SKM-1 (cell line): ENCODE data around the gene KCNJ5.
A peak's percentile ranks its signal among the peaks of the same experiment; 100 is the strongest.

Experiments used
- DNase-seq: peaks from one replicate; lab custom pipeline; 2025; ENCODE audit not compliant: unreplicated experiment; lab: John Stamatoyannopoulos, UW

Gene KCNJ5

DNA sequence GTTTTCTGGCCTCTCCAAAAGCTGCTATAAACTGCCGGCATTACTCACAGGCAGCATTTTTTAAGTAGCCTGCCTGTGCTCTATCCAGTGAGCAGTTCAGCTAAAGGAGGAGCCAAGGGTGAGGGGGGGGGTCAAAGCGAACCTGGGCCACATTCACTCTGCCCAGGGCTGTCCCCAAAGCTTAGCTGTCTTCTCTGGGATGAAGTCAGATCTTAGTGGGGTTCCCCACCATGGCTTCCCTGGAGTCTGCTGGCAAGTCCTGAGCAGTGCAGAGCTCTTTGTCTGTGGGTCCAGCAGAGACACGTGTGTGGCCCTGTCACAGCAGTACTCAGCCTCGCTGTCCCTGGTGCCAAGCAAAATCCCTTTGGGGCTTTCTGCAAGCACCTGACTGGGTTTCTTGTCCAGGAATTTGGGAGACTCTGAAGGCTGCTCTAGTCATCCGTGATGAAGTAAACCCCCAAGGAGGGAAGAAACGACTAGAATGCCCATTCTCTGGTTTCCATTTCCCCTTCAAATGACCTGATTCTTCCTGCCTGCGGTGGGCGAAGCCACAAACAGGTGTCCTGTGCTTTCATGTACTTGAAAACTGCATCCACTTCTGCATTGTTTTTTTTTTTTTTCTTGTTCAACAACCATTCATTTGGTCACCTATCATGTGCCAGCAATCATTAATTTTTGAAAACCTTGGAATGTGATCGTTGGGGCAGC, 2.6 kb downstream of the KCNJ5 start:
- no peak for DNase-seq

DNA sequence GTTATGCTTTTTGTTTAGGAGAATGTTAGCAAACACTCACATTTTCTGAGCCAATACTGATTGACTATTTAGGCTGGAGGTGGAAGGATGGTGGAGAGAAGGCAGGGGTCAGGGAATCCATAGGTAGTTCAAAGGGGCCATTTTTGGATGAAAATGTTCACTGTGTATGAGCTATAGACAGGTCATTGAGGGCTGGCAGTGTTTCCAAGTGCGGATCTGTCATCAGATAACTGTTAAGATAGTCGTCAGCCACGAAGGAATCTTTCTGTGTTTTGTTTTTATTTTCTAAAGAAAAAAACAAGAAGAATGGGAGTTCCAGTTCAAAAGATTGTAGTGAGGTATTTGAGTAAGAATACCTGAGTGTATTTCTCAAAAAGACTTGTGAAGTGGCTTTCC, 3.1 kb downstream of the KCNJ5 start:
- no peak for DNase-seq

DNA sequence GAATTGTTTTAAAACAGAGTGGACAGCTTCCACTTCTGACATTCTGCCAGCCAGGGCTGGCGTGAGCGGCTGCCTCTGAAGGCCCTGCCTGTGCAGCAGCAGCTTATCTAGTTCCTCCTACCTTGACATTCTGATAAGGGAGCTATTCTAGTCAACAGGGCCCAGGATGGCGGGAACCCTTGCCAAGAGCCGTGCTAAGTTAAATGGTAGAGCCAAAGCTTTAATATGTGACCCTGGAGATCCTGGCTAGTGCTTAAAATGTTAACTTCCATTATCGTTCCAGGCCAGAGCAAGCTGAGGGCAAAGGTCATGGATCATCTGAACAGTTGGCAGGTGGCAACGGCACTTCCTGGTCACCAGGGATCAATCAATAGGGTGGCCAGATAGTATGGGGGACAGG, 3.5 kb downstream of the KCNJ5 start:
- no peak for DNase-seq

DNA sequence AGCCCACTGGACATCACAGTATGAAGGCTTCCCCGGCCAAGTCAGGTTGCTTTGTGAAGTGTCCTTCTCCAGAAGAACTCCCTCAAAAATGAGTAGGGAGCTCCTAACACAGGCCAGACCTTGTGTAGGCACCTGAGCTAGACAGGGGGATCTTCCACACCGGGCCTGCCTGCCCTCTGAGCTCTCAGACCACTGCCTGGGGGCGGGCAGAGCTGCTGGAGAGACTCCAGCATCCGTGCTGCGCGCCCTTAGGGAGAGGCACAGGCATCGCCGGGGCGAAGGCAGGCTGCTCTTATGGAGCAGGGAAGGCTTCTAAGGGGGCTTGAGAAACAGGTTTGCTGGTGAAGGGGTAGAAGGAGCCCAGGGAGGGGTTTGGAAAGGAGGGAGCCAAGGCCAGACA, 4.4 kb downstream of the KCNJ5 start:
- DNase-seq = no peak

DNA sequence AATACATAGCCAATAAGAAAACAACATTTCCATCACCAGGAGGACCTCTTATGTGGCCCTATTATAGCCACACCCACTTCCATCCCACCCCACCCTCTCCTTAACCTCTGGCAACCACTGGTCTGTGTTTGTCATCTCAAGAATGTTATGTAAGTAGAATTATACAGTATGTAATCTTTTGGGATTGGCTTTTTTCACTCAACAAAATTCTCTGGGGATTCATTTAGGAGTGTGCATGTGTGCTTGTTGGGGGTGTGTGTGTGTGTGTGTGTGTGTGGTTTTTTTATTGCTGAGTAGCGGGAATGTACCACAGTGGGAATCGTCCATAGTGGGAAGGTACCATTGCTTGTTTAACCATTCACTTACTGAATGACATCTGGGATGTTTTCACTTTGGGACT, 5.2 kb downstream of the KCNJ5 start:
- no peak for DNase-seq

DNA sequence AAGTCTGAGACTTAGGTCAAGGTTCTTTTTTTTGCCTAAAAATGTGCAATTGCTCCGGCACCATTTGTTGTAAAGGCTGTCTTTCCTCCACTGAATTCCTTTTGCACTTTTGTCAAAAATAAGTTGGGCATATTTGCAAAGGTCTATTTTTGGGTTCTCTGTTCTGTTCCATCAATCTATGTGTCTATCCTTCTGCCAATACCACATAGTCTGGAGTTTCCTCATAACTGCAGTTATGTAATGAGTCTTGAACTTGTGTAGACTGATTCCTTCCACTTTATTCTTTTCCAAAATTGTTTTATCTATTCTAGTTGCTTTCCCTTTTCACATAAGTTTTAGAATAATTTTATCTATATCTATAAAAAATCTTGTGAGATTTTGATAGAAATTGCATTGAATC, 6.7 kb downstream of the KCNJ5 start:
- DNase-seq = no peak

DNA sequence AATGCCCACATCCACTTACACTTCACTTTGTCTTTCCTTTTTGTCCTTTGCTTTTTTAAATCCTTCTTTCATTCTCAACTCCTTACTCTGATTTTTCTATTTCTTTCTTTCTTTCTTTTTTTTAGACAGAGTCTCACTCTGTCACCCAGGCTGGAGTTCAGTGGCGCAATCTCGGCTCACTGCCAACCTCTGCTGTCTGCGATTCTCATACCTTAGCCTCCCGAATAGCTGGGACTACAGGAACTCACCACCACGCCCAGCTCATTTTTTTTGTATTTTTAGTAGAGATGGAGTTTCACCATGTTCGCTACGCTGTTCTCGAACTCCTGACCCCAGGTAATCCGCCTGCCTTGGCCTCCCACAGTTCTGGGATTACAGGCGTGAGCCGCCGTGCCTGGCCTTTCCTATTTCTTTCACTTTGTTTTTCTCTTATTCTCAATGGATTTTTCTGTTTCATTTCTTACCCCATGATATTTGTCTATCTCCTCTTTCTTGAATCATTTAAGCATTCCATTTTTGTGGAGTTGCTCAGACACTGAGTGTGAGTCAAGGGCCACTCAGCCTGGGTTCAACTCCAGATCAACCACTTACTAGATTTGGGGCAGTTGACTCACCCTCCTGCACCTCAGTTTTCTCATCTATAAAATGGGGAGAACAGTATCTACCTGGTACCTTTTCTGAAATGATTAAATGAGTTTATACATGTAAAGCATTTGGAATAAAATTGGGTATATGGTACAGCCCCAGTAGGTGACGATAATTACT, 7.6 kb downstream of the KCNJ5 start:
- no peak for DNase-seq

DNA sequence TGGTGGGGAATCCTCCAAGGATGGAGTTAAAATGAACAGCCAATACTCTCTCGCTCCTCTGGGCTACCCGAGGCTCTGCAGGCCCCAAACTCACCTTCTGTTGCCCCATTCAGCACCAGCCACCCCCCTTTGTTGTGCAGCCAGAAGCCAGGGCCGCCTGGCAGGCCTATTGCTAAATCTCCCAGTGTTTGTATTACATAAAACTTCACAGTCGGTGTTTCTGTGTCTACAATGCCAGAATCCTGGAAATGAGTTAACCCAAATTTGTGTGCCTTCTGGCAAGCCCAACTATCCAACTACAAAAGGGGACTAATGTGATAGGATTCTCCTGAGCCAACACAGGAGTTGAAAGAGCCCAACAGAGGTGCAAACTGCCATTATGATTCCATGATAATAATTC, 9.3 kb downstream of the KCNJ5 start:
- no peak for DNase-seq

DNA sequence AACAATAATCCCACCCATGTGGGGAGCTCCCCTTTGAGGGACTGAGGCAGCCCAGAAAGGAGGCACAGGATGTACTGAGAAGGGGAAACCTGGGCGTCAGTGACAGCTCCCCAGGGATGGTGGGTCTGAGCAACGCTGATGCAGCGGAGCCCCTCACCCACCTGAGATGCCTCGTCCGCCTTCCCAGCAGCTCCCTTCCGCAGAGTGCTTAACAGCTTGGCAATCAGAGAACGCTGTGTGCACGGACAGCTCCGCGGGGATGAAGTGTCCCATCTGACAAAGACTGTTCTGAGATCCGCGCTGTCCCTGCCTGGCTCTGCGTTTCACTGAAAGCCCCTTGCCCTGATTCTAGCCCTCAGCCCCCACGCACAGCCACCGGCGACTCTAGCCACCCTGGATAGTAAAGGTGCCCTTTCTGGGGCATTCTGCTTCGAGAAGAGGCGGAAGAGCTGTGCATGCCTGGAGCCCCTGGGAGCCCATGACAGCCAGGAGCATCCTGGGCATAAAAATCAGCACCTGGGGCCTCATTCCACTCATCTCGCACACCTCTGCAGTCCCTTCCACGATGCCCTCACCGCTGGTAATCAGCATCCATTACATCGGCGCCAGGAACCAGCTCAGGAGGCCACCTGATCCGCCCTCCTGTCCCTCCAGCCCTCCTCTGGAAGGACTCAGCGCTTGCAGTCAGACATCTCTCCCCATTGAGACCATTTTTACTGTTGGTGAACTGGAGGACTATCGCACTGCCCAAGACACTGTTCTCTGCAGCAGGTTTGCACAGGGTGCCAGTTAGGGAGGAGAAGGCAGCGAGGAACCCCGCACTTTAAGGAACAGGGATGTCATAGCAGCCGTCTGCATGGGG, 10.7 kb downstream of the KCNJ5 start:
- DNase-seq = no peak

DNA sequence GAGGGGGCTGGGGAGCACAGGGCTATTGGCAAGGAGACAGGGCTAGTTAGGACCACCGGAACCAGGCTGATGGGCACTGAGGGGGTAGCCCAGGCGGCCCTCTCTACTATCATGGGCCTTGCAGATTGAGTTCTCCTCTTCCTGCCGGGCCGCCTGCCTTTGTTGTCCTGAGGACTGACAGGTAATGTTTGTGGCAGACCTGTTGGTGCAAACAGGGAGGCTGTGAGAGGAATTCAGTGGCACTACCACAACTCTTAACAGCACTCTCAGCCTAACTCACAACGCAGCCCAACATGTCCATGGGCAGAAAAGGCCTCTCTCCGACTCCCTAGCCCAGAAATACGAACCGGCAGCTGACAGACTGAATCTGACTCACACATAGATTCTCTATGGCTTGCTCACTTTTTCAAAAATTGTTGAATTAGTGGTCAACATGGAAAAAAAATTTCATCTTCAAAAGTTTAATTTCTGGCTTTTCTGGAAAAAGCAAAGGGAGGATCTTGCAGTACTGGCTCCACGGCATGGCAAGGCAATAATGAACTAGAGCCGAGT, 11.4 kb downstream of the KCNJ5 start:
- DNase-seq = no peak

DNA sequence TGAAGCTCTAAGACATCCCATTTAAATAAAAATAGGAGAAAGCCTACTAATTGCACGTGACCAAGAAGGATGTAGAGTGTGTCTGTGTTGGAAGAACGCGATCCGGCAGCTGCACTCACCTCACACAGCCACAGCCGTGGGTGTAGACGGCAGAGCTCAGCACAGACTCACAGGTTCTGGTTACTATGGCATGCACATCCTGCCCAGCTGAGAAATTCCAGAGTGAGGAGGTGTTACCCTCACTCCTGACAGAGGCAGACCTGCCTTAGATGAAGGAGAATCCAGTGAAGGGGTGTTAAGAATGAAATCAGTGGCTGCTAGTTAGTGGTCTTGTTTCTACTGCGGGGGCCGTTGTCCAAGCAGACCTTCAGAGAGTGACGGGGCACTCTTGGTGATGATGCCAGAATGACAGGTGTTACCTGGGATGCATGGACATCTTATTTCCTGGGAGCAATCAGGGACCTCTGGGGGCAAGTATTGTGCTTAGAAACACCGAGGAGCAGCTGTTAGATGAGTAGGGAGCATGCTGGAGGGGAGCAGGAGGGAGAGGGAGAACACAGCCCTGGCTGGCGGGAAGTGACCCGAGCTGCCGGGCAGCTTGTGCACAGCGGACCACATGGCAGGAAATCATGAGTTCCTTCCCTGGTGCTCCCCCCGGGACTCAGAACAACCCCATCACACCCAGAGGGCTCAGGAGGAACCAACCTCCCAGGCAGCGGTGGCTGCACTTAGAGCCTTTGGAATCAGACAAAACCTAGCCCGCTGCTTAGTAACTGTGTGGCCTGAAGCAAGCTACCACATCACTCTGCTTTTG, 12.3 kb downstream of the KCNJ5 start:
- DNase-seq = no peak

DNA sequence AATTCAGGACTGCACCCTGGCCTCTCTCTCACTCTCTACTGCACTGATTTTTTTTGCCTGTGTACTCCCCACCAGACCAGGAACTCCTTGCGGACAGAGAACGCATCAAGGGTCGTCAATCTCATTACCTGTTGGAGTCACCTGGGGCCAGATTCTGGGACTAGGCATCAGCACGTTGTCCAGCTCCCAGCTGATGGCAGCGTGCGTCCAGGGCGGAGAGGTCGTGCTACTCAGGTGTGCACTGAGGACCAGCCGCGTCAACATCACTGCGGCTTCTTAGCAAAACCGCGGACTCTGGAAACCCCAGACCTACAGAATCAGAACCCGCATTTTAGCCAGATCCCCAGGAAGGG, 13.1 kb downstream of the KCNJ5 start:
- DNase-seq = no peak

DNA sequence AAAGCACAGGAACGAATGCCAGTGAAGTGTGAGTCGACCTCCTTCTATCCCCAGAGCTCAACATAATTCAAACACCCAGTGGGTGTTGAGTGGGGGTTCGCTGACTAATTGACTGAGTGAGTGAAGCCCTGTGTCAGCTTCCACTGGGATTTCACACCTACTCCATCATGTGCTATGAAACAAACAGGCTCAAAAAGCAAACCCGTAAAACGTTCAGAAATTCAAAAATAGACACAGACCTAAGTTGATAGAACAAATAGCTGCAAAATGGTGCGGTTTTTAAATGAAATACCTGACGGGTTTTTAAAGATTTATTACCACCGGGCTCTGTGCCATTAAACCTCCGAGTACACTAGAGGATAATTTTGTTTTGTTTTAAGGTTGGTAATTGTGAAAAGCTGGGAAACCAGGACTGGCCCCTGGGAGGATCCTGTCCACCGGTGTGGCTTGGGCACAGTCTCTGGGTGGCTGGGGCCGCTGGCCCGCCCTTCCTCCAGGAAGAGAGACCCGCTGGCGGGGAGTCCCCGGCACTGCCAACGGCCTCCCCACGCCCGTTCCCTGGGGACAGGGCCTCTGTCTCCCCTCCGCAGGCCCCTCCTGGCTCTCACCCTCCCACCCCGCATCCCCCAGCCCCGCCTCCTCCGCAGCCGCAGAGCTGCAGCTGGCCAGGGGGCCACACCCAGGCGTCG, 13.6 kb downstream of the KCNJ5 start:
- DNase-seq = no peak

DNA sequence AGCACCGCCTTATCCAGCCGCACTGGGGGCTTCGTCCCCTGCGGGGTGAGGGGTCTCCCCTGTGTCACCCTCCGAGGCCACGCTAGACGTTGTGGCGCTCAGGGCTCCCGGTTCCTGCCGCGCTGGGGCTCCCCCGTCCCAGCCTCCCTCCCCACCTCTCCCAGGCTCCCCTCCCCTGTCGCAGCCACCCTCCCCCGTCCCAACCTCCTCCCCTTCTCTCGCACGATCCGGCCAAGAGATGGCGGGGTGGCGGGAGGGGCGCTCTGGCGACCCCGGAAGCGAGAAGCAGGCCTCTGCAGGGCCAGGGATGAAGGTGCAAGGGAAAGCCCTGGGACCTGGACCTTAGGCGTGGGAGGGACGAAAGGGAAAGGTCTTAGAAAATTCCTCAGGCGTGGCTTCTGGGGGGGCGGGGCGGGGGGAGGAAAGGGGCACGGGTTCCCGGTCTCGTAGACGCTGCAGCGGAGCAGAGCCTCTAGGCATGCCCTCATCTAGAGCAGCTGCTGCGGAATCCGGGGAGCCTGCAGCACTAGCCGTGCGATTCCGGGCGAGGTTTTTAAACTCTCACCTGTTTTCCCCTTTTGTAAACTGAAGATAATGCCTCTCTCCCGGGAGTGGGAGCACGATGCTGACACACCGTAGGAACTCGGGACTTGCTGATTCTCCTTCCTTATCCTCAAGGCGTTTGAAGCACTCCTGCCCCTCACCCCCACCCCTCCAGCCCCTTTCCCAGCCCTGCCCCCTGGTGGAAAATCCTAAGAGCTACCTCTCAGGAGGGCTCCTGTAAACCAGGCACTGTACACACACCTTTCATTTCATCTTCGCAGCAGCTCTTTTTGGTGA, 14.4 kb downstream of the KCNJ5 start:
- peak; percentile 66 for DNase-seq

DNA sequence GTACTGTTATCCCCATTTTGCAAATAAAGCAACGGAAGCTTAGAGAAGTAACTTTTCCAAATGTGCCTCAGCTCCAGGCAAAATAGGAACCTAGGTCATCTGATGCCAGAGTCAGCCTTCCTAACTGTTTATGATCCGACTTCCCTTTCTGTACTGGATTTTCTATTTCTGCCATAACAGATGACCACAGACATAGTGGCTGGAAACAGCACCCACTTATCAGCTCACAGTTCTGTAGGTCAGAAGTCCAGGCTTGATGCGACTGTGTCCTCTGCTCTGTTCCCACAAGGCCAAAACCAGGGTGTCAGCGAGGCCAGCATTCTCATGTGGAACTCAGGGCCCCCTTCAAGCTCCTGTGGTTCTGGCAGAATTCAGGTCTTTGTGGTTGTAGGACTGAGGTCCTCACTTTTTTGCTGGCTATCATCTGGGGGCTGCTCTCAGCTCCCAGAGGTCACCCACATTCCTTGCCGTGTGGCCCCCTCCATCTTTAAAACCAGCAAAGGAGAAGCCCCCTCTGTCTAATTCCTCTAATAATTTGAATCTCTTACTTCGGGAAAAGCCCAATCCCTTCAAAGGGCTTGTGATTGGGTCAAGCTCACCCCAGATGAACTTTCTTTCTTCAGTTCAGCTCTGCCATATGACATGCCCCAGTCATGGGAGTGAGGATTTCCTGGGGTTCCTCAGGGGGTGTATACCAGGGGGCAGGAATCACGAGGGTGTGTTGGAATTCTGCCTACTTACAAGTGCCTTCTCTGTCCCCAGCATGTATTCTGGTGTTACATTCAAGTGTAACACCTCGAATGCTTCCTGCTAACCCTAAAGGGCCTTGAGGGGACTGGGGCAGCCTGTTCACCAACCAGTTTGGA, 15.3 kb downstream of the KCNJ5 start:
- no peak for DNase-seq

DNA sequence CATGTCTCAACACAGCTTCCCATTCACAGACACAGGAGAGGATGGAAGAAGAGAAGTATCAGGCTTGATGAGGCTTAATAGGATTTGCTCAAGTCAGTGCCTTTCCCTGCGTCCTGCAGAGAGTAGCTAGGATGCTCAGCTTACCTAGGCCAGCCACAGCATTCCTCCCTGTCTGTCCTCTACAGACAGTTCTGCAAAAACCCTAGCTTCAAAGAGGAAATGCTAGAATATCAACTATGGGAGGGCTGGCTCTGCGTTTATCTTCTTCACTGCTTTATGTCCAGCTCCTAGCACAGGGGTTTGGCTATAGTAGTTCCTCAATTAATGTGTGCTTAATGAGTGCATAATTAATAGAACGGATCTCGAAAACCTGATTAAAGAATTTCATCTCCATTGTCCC, 16.4 kb downstream of the KCNJ5 start:
- DNase-seq = no peak

DNA sequence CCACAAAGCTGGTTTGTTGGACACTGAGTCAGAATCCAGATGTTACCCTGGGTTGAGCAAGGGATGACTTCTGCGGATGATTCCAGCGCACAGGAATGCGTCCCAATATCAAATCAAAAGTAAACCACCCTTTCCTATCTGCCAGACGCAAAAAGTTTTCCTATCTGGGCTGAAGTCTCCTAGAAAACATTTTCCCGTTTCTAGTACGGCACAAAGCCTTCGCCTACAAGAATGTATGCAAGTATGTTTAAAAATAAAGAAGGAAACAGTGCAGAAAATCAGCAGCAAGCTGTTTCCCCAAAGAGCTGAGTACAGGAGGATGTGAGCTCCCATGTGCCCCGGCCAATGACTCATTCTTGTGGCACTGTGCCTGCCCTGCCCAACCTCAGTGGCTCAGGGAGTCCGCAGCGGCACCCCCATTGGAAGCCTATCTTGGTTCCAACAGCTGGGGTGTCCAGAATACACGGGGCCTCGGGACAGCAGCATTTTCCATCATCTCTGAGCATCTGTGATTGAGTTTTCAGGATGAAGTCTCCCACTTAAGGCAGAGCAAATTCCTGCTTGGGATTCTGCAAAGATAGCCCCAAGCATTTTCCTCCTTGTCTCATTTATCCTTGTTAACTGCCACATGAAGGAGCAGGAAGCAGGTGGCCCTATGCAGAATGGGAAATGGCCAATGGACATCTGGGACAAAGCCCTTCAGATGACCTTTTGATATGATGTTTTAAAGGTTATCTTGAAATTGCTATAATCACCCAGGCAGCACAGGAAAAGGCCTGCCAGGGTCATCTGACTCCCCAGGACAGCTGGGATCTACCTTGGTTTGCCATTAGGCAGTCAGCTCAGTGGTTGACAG, 17.5 kb downstream of the KCNJ5 start:
- no peak for DNase-seq
